ENCODE results near the gene PLPPR2.

DNA sequence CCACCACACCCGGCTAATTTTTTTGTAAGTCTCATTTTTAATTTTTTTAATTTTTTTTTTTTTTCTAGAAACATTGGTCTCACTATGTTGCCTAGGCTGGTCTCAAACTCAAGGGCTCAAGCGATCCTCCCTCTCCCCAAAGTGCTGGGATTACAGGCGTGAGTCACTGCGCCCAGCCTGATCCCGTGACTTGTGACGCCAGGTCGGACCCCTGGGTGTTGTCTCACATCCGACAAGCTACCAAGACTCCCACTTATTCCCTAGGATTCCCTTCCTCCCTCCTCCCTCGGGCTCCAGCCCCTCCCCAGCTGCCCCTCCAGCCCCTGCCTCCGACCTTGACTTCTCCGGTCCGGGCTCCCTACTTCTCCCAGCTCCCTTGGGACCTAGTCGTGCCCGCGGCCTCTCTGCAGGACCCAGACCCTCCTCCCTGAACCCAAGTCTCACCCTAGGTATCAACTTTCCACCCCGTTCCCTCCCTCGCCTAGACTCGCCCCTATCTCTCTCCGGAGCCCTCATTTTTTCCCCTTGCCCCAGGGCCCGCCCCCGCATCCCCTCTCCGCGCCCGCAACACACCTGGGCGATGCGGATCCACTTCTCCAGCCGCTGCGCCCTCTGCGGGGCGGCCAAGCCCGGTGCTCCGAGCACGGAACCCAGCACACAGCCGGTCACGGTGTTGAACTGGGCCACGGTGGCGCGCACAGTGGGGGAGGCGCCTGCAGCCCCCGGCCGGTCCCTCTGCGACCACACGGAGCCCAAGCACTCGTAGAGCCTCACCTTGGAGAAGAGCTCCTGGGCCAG is 50.8 kb downstream of the PLPPR2 start:
- no peak for TF ChIP-seq POLR2A (IDR thresholded peaks at IDR 0.05; ENCODE audit: low read length)
- no peak for TF ChIP-seq GATA1 (IDR thresholded peaks at IDR 0.05; ENCODE audit: low read depth, low read length)
